ENCODE measurements around the gene SLC13A4. TPM values are rescaled to one million over a fixed set of nuclear protein-coding genes. Genes with fewer than 3 reads are reported as not detected.

SLC13A4 gene
- total and polyA plus RNA-seq, 2 of the 13 experiments (the other 11 are each of a cell fraction or from before 2014, with no cell fraction given) = 0.04 TPM; not detected in 1

DNA sequence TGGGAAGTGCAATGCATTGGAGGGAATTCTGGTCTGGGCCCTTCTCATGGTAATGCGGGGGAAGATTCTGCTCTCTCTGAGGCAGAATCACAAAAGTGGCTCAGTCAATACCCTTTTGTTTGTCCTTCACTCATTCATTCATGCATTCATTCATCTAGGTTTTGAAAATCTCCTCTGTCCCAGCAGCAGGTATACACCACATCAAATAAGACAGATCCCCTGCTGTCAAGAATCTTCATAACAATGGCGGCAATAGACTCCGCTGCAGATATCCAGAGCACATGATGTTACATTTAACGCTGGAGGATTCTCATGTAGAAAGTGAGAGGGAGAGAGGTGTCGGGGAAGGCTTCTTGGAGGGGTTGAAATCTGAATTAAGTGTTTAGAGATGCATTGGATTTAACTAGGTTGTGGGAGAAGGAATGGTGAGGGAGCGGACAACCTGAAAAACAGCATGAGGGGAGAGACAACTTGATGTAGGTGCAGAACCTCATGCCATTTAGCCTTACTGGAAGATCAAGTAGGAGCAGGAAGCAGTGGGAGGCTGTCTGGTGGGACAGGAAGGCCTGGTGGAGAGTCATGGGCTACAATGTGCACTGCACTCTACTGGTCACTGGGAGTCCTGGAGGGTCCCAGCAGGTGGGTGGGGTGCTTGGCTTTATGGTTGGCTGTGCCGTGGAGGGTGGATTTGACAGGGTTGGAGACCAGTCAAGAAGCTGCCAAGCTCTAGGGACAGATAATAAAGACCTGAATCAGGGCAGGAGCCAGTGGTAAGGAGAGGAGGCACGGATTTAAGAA is 25.8 kb upstream of the SLC13A4 start:
- ATAC-seq = no peak
- in situ Hi-C loops (cut with HindIII; ENCODE audit: extremely low pct_ligation_motif_present, low pct_unique_long_range_greater_than_20kb) = no loop called here
- TF ChIP-seq, protein P1, sequence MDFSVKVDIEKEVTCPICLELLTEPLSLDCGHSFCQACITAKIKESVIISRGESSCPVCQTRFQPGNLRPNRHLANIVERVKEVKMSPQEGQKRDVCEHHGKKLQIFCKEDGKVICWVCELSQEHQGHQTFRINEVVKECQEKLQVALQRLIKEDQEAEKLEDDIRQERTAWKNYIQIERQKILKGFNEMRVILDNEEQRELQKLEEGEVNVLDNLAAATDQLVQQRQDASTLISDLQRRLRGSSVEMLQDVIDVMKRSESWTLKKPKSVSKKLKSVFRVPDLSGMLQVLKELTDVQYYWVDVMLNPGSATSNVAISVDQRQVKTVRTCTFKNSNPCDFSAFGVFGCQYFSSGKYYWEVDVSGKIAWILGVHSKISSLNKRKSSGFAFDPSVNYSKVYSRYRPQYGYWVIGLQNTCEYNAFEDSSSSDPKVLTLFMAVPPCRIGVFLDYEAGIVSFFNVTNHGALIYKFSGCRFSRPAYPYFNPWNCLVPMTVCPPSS (IDR thresholded peaks at IDR 0.05) = no peak
- TF ChIP-seq SP4 (CRISPR knock-in tag; IDR thresholded peaks at IDR 0.05) (no peak), MIER3 (CRISPR knock-in tag; IDR thresholded peaks at IDR 0.05; ENCODE audit: borderline replicate concordance) (no peak), TGIF2 (CRISPR knock-in tag; IDR thresholded peaks at IDR 0.05) (no peak), ZNF766 (CRISPR knock-in tag; IDR thresholded peaks at IDR 0.05; ENCODE audit: borderline replicate concordance) (no peak), SUZ12 (IDR thresholded peaks at IDR 0.05; ENCODE audit: low read depth, low read length) (no peak), ZNF563 (CRISPR knock-in tag; IDR thresholded peaks at IDR 0.05) (no peak), FOXC1 (CRISPR knock-in tag; IDR thresholded peaks at IDR 0.05; ENCODE audit: borderline replicate concordance) (no peak)
- TF ChIP-seq, protein P2, sequence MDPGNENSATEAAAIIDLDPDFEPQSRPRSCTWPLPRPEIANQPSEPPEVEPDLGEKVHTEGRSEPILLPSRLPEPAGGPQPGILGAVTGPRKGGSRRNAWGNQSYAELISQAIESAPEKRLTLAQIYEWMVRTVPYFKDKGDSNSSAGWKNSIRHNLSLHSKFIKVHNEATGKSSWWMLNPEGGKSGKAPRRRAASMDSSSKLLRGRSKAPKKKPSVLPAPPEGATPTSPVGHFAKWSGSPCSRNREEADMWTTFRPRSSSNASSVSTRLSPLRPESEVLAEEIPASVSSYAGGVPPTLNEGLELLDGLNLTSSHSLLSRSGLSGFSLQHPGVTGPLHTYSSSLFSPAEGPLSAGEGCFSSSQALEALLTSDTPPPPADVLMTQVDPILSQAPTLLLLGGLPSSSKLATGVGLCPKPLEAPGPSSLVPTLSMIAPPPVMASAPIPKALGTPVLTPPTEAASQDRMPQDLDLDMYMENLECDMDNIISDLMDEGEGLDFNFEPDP (CRISPR knock-in tag; conservative IDR thresholded peaks at IDR 0.05) = no peak
- TF ChIP-seq, protein P3, sequence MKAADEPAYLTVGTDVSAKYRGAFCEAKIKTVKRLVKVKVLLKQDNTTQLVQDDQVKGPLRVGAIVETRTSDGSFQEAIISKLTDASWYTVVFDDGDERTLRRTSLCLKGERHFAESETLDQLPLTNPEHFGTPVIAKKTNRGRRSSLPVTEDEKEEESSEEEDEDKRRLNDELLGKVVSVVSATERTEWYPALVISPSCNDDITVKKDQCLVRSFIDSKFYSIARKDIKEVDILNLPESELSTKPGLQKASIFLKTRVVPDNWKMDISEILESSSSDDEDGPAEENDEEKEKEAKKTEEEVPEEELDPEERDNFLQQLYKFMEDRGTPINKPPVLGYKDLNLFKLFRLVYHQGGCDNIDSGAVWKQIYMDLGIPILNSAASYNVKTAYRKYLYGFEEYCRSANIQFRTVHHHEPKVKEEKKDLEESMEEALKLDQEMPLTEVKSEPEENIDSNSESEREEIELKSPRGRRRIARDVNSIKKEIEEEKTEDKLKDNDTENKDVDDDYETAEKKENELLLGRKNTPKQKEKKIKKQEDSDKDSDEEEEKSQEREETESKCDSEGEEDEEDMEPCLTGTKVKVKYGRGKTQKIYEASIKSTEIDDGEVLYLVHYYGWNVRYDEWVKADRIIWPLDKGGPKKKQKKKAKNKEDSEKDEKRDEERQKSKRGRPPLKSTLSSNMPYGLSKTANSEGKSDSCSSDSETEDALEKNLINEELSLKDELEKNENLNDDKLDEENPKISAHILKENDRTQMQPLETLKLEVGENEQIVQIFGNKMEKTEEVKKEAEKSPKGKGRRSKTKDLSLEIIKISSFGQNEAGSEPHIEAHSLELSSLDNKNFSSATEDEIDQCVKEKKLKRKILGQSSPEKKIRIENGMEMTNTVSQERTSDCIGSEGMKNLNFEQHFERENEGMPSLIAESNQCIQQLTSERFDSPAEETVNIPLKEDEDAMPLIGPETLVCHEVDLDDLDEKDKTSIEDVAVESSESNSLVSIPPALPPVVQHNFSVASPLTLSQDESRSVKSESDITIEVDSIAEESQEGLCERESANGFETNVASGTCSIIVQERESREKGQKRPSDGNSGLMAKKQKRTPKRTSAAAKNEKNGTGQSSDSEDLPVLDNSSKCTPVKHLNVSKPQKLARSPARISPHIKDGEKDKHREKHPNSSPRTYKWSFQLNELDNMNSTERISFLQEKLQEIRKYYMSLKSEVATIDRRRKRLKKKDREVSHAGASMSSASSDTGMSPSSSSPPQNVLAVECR (CRISPR knock-in tag; IDR thresholded peaks at IDR 0.05; ENCODE audit: borderline replicate concordance) = no peak
- TF ChIP-seq, protein P4, sequence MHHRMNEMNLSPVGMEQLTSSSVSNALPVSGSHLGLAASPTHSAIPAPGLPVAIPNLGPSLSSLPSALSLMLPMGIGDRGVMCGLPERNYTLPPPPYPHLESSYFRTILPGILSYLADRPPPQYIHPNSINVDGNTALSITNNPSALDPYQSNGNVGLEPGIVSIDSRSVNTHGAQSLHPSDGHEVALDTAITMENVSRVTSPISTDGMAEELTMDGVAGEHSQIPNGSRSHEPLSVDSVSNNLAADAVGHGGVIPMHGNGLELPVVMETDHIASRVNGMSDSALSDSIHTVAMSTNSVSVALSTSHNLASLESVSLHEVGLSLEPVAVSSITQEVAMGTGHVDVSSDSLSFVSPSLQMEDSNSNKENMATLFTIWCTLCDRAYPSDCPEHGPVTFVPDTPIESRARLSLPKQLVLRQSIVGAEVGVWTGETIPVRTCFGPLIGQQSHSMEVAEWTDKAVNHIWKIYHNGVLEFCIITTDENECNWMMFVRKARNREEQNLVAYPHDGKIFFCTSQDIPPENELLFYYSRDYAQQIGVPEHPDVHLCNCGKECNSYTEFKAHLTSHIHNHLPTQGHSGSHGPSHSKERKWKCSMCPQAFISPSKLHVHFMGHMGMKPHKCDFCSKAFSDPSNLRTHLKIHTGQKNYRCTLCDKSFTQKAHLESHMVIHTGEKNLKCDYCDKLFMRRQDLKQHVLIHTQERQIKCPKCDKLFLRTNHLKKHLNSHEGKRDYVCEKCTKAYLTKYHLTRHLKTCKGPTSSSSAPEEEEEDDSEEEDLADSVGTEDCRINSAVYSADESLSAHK (CRISPR knock-in tag; IDR thresholded peaks at IDR 0.05; ENCODE audit: borderline replicate concordance) = no peak

More for the DNA sequence above, 25.8 kb upstream of the SLC13A4 start:
- Histone ChIP-seq H3K4me1 (ENCODE audit: insufficient read depth, low read length) (no peaks in the 10 kb centered on the region), H3K27me3 (ENCODE audit: control insufficient read depth in 1 of 2, insufficient read depth in 2 of 2, low read length in 2 of 2) (peaks cover 2 to 41% of the 10 kb centered on the region in 2 experiments; a peak in 4 of 5 replicates), H3K4me2 (ENCODE audit: low read depth, low read length) (no peak overlapping the region), H3K79me2 (ENCODE audit: insufficient read depth, low read length) (no peaks in the 10 kb centered on the region), H3K36me3 (replicated peaks in 1 of 2; ENCODE audit: control insufficient read depth in 1 of 2, insufficient read depth in 2 of 2, low read length in 2 of 2) (no peaks in the 10 kb centered on the region), H4K20me1 (ENCODE audit: insufficient read depth, low read length) (no peaks in the 10 kb centered on the region), H3K9me3 (ENCODE audit: low read length) (no peaks in the 10 kb centered on the region), H2AFZ (ENCODE audit: low read length) (no peak overlapping the region), H3K9ac (ENCODE audit: insufficient read depth, low read depth, low read length) (no peak overlapping the region), H3K4me3 (replicated peaks in 1 of 3; ENCODE audit: insufficient read depth in 1 of 3, low read depth in 2 of 3, low read length in 3 of 3) (no peak overlapping the region), H3K27ac (ENCODE audit: extremely low read length, insufficient read depth, low read length) (no peak overlapping the region)
- intact Hi-C loops (cut with micrococcal nuclease; ENCODE audit: unreplicated experiment) = no loop called here
- FAIRE-seq (no peak), DNase-seq (ENCODE audit: low spot score) (no peak)
- WGBS (ENCODE audit: low lambda C conversion rate) = 40% methylated on average over 8 of the region's 8 CpGs
- ChIA-PET CTCF (ENCODE audit: low intra/inter-chr PET ratio, low total read pairs) (no interaction called here), POLR2A (no interaction called here)
- no TSS peak for BruUV-seq (replicated peaks)

All from HepG2 (cell line).